WTC11 (cell line): ENCODE data around the gene CDH22. TPM values are rescaled to one million over a fixed set of nuclear protein-coding genes. Genes with fewer than 3 reads are reported as not detected.

Source experiments
- ATAC-seq: fragments of 200-7000 bp; cut with Tn5 transposase; 2 replicates; pipeline ENCODE4 v1.10.0; 2021; ENCODE audit warnings: mild to moderate bottlenecking, moderate library complexity
- CTCF ChIA-PET: fragments of 300-600 bp; sonication (Branson Sonifier 250); formaldehyde crosslinking; loops from one replicate; lab custom pipeline; 2021; ENCODE audit warnings: antibody characterized with exemption; lab: Charles Lee
- POLR2A ChIA-PET: fragments of 350-600 bp; sonication (Branson Sonifier 250); formaldehyde crosslinking; loops from one replicate; lab custom pipeline; 2021; ENCODE audit warnings: antibody characterized with exemption; lab: Charles Lee
- DNase-seq: peaks from one replicate; pipeline ENCODE4 v3.0.0; 2021; ENCODE audit warnings: low spot score
- H3K27ac Mint-ChIP-seq: 2 replicates; pipeline ENCODE4 v1.8.0; 2021; ENCODE audit warnings: mixed read lengths
- H3K27me3 Mint-ChIP-seq: 2 replicates; pipeline ENCODE4 v1.8.0; 2021; ENCODE audit warnings: low read depth, mild to moderate bottlenecking, moderate library complexity, mixed read lengths
- H3K36me3 Mint-ChIP-seq: 2 replicates; pipeline ENCODE4 v1.8.0; 2021; ENCODE audit warnings: mixed read lengths
- H3K4me1 Mint-ChIP-seq: 2 replicates; pipeline ENCODE4 v1.8.0; 2022; ENCODE audit warnings: mixed read lengths
- H3K4me3 Mint-ChIP-seq: 2 replicates; pipeline ENCODE4 v1.8.0; 2021; ENCODE audit warnings: mild to moderate bottlenecking, moderate library complexity, mixed read lengths
- H3K9me3 Mint-ChIP-seq: 2 replicates; pipeline ENCODE4 v1.8.0; 2021; ENCODE audit warnings: mixed read lengths
- ATF1 ChIP-seq: sonication (generic); formaldehyde crosslinking; IDR thresholded peaks from 2 replicates; pipeline ENCODE4 v1.8.1; 2023; ENCODE audit warnings: mild to moderate bottlenecking, moderate library complexity, missing genetic modification reagents
- FOXJ3 ChIP-seq: sonication (generic); formaldehyde crosslinking; IDR thresholded peaks from 2 replicates; pipeline ENCODE4 v1.9.0; 2021; ENCODE audit warnings: missing genetic modification reagents, mild to moderate bottlenecking, borderline replicate concordance
- MYBL2 ChIP-seq: sonication (generic); formaldehyde crosslinking; IDR thresholded peaks from 2 replicates; pipeline ENCODE4 v1.8.1; 2023; ENCODE audit warnings: mild to moderate bottlenecking, moderate library complexity, missing genetic modification reagents
- NR2C2 ChIP-seq: sonication (generic); formaldehyde crosslinking; IDR thresholded peaks from 2 replicates; pipeline ENCODE4 v1.8.0; 2022; ENCODE audit warnings: mild to moderate bottlenecking, missing genetic modification reagents
- TEAD1 ChIP-seq: sonication (generic); formaldehyde crosslinking; IDR thresholded peaks from 2 replicates; pipeline ENCODE4 v1.8.0; 2022; ENCODE audit warnings: mild to moderate bottlenecking, missing genetic modification reagents
- ZNF263 ChIP-seq: sonication (generic); formaldehyde crosslinking; IDR thresholded peaks from 2 replicates; pipeline ENCODE4 v1.8.1; 2022; ENCODE audit warnings: low read depth, mild to moderate bottlenecking, moderate library complexity, missing genetic modification reagents
- total RNA-seq: library from RNA; stranded (reverse); gene quantifications from 3 replicates; pipeline ENCODE4 v1.2.3, GENCODE V29; 2021
- TF ChIP-seq, protein P1 (sequence below): sonication (generic); formaldehyde crosslinking; IDR thresholded peaks from 2 replicates; pipeline ENCODE4 v1.8.0; 2023; ENCODE audit warnings: mild to moderate bottlenecking, missing genetic modification reagents
- TF ChIP-seq, protein P2 (sequence below): sonication (generic); formaldehyde crosslinking; conservative IDR thresholded peaks from 2 replicates; pipeline ENCODE4 v1.8.1; 2022; ENCODE audit warnings: mild to moderate bottlenecking, missing genetic modification reagents
- TF ChIP-seq, protein P3 (sequence below): fragments of 250-450 bp; sonication (Bioruptor Pico); IDR thresholded peaks from 2 replicates; pipeline ENCODE4 v1.9.0; 2021; ENCODE audit warnings: mild to moderate bottlenecking

The CDH22 gene
- total RNA-seq, 1 experiment from 2014 or later, result 0.13 TPM

DNA sequence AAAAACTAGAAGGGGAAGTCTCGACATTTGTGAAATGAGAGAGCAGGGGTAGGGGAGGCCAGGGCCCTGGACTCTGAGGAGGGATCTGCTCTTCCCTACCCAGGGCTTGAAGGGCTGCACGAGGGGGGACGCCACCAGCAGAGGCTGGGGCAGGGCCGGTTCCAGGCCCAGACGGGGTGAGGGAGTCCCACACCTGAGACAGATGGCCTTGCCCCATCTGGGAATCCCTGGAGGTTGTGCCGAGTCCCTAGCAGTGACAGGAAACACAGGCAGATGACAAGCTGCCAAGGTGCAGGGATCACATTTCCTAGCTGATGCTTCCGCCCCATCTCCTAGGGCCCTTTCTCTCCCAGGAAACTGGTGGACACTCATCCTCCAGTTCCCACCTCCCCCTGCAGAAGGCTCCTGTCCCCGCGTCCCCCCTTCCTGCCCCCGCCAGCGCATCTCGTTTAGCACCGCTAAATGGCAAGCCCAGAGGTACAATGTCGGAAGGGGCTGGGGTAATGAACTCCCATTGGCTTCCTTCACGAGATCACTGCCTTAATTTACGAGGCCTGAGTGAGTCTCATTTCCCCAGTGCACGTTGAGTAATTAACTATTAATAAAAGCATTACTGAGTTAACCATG lies 35.2 kb upstream of the CDH22 start:
- H3K27me3 Mint-ChIP-seq, result peaks cover 18% of the 10 kb centered on the region
- no peak for DNase-seq
- H3K36me3 Mint-ChIP-seq, result no peaks in the 10 kb centered on the region
- no peak overlapping the region for H3K4me3 Mint-ChIP-seq
- no peaks in the 10 kb centered on the region for H3K9me3 Mint-ChIP-seq
- ChIA-PET CTCF (interaction anchor here (0.8 to 1.4 kb wide), 4 partner anchors 10 to 215 kb away, joined by 3 to 6 read pairs (median 4); no protein-coding TSS in a partner anchor), POLR2A (no interaction called here)
- TF ChIP-seq ZNF263, result no peak
- no peak for ATAC-seq
- peaks cover 17% of the 10 kb centered on the region for H3K4me1 Mint-ChIP-seq
- no peak overlapping the region for H3K27ac Mint-ChIP-seq

DNA sequence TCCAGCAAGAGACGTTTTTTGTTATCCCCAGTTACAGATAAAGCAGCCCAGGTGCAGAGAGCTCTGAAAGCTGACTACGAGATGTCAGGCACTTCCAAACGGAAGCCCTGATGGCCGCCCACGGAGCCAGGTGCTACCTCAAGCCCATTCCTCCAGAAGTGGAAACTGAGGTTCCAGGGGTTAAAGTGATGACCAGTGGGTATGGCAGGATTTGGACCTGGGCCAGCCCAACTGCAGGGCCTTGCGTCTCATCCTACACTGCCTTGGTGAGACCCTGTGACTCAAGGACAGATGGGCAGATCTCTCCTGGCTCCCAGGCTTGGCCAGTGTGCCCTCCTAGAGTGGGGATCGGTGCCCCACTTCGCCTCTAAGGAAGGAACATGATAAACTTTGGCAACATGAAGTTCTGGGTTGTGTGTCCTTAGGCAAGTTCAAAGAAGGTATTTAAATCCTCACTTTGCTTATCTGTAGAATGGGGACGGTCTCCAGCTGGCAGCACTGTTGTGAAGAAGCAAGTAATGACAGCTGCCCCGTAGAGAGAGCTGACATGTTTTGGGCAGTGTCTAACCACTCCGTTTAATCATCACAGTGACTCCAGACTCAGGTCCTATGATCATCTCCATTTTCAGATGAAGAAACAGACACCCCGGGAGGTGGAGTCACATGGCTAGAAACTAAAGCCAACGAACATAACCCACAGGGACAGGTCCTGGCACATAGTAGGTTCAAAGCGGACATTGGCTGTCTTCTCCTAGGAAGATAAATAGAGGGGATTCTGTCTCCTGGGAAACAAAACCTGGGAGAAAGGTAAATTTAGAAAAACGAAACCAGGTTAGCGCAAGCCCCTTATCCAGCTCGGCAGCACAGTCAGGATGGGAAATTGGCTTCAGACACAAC lies 34.4 kb upstream of the CDH22 start:
- Mint-ChIP-seq H3K4me1 (peaks cover 11% of the 10 kb centered on the region), H3K9me3 (no peaks in the 10 kb centered on the region), H3K27ac (no peak overlapping the region), H3K27me3 (peaks cover 18% of the 10 kb centered on the region), H3K4me3 (no peak overlapping the region), H3K36me3 (no peaks in the 10 kb centered on the region)
- no peak for DNase-seq
- ATAC-seq, result no peak
- CTCF ChIA-PET, result interaction anchor here (1.1 to 1.6 kb wide), 4 partner anchors 31 to 214 kb away, joined by 3 to 7 read pairs (median 3); no protein-coding TSS in a partner anchor
- POLR2A ChIA-PET, result no interaction called here
- TF ChIP-seq ATF1, result no peak

DNA sequence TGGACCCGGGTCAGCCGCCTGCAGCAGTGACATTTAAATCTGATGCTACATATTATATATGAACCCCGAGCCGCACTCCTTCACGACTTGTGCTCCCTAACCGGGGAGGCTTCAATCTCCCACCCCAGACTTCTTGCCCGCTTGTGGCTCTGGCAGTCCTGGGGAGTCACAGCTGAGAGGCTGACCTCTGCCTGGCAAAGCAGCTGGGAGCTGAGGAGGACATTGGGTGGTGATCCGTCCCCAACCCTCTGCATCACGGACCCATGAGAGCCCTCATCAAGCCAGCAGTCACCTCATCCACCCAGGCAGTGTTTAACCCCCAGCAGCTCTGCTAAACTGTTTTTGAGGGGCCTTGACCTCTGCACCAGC lies 33.7 kb upstream of the CDH22 start:
- ATAC-seq (no peak), DNase-seq (no peak)
- POLR2A ChIA-PET, result no interaction called here
- Mint-ChIP-seq H3K9me3 (no peaks in the 10 kb centered on the region), H3K4me3 (no peak overlapping the region), H3K36me3 (no peaks in the 10 kb centered on the region), H3K27ac (no peak overlapping the region), H3K27me3 (peaks cover 18% of the 10 kb centered on the region), H3K4me1 (peaks cover 7% of the 10 kb centered on the region)
- CTCF ChIA-PET, result interaction anchor here (1.1 to 1.6 kb wide), 3 partner anchors 30 to 214 kb away, joined by 3 to 7 read pairs (median 3); no protein-coding TSS in a partner anchor
- TF ChIP-seq MYBL2 (CRISPR knock-in tag), result no peak
- TF ChIP-seq, protein P1, sequence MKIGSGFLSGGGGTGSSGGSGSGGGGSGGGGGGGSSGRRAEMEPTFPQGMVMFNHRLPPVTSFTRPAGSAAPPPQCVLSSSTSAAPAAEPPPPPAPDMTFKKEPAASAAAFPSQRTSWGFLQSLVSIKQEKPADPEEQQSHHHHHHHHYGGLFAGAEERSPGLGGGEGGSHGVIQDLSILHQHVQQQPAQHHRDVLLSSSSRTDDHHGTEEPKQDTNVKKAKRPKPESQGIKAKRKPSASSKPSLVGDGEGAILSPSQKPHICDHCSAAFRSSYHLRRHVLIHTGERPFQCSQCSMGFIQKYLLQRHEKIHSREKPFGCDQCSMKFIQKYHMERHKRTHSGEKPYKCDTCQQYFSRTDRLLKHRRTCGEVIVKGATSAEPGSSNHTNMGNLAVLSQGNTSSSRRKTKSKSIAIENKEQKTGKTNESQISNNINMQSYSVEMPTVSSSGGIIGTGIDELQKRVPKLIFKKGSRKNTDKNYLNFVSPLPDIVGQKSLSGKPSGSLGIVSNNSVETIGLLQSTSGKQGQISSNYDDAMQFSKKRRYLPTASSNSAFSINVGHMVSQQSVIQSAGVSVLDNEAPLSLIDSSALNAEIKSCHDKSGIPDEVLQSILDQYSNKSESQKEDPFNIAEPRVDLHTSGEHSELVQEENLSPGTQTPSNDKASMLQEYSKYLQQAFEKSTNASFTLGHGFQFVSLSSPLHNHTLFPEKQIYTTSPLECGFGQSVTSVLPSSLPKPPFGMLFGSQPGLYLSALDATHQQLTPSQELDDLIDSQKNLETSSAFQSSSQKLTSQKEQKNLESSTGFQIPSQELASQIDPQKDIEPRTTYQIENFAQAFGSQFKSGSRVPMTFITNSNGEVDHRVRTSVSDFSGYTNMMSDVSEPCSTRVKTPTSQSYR (CRISPR knock-in tag), result no peak
- TF ChIP-seq FOXJ3, result no peak
- no peak for TF ChIP-seq TEAD1 (CRISPR knock-in tag)
- TF ChIP-seq, protein P2, sequence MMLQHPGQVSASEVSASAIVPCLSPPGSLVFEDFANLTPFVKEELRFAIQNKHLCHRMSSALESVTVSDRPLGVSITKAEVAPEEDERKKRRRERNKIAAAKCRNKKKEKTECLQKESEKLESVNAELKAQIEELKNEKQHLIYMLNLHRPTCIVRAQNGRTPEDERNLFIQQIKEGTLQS (CRISPR knock-in tag), result no peak
- no peak for TF ChIP-seq NR2C2
- TF ChIP-seq, protein P3, sequence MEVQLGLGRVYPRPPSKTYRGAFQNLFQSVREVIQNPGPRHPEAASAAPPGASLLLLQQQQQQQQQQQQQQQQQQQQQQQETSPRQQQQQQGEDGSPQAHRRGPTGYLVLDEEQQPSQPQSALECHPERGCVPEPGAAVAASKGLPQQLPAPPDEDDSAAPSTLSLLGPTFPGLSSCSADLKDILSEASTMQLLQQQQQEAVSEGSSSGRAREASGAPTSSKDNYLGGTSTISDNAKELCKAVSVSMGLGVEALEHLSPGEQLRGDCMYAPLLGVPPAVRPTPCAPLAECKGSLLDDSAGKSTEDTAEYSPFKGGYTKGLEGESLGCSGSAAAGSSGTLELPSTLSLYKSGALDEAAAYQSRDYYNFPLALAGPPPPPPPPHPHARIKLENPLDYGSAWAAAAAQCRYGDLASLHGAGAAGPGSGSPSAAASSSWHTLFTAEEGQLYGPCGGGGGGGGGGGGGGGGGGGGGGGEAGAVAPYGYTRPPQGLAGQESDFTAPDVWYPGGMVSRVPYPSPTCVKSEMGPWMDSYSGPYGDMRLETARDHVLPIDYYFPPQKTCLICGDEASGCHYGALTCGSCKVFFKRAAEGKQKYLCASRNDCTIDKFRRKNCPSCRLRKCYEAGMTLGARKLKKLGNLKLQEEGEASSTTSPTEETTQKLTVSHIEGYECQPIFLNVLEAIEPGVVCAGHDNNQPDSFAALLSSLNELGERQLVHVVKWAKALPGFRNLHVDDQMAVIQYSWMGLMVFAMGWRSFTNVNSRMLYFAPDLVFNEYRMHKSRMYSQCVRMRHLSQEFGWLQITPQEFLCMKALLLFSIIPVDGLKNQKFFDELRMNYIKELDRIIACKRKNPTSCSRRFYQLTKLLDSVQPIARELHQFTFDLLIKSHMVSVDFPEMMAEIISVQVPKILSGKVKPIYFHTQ (CRISPR knock-in tag), result no peak
